H1 (cell line): ENCODE measurements around the gene CPA1. TPM values are rescaled to one million over a fixed set of nuclear protein-coding genes. Genes with fewer than 3 reads are reported as not detected.

Experiments used
- CTCF ChIA-PET: fragments of 300-600 bp; sonication (Branson Sonifier 250); formaldehyde crosslinking; loops from one replicate; lab custom pipeline; 2021; ENCODE audit not compliant: partially characterized antibody; lab: Charles Lee
- POLR2A ChIA-PET: fragments of 300-600 bp; sonication (Branson Sonifier 250); formaldehyde crosslinking; loops from one replicate; lab custom pipeline; 2021; ENCODE audit warnings: inconsistent platforms; ENCODE audit not compliant: partially characterized antibody; lab: Charles Lee
- DNase-seq, 2 experiments: peaks; one replicate each; pipeline versions ENCODE4 v3.0.0 to v3.0.0-alpha.2; 2010 to 2022; ENCODE audit warnings: low spot score in 2 of 2, low read depth in 1 of 2, mixed read lengths in 1 of 2
- FAIRE-seq: peaks from 2 replicates; lab custom pipeline; 2011; peaks lifted over from hg19 to GRCh38; lab: Jason Lieb, UNC
- H2AFZ ChIP-seq: 2 replicates; pipeline ENCODE4 v1.8.1; 2012; ENCODE audit warnings: low read length, inconsistent platforms
- H2AK5ac ChIP-seq: 2 replicates; pipeline ENCODE4 v1.6.1; 2013; ENCODE audit warnings: low read depth, low read length
- H2BK120ac ChIP-seq: replicated peaks from 2 replicates; pipeline ENCODE3; 2013; ENCODE audit warnings: low read depth, low read length, inconsistent platforms
- H2BK12ac ChIP-seq: 2 replicates; pipeline ENCODE4 v1.6.1; 2013; ENCODE audit warnings: low read depth, low read length
- H2BK15ac ChIP-seq: 2 replicates; pipeline ENCODE4 v1.6.1; 2013; ENCODE audit warnings: low read length
- H2BK20ac ChIP-seq: 2 replicates; pipeline ENCODE4 v1.6.1; 2013; ENCODE audit warnings: low read length
- H2BK5ac ChIP-seq: 2 replicates; pipeline ENCODE4 v1.6.1; 2013; ENCODE audit warnings: low read depth, low read length
- H3K14ac ChIP-seq: 2 replicates; pipeline ENCODE4 v1.6.1; 2013; ENCODE audit warnings: inconsistent platforms; ENCODE audit not compliant: insufficient read length
- H3K18ac ChIP-seq: 2 replicates; pipeline ENCODE4 v1.6.1; 2013; ENCODE audit warnings: low read length; ENCODE audit errors: extremely low read depth
- H3K23ac ChIP-seq: 2 replicates; pipeline ENCODE4 v1.6.1; 2013; ENCODE audit warnings: inconsistent platforms; ENCODE audit not compliant: insufficient read length
- H3K23me2 ChIP-seq: 2 replicates; pipeline ENCODE4 v1.6.1; 2013; ENCODE audit warnings: low read depth, low read length
- H3K27ac ChIP-seq: 2 replicates; pipeline ENCODE4 v1.6.1; 2011; ENCODE audit warnings: low read depth, low read length, inconsistent platforms
- H3K27me3 ChIP-seq, 4 experiments: replicated peaks in 1 of 4; 1 replicate in 1 of 4; 2 replicates in 3 of 4; pipeline versions ENCODE4 v1.6.1 to v1.8.1; 2011 to 2013; ENCODE audit warnings: low read length in 3 of 4, mild to moderate bottlenecking in 3 of 4, inconsistent platforms in 2 of 4, mixed read lengths in 2 of 4, moderate library complexity in 1 of 4; ENCODE audit not compliant: control insufficient read depth in 3 of 4, insufficient read depth in 3 of 4; ENCODE audit errors: extremely low read depth in 1 of 4
- H3K36me3 ChIP-seq, 4 experiments: 2 replicates each; pipeline versions ENCODE4 v1.6.1 to v1.8.1; 2011 to 2013; ENCODE audit warnings: mild to moderate bottlenecking in 4 of 4, low read length in 3 of 4, moderate library complexity in 2 of 4, control low read depth in 1 of 4, inconsistent platforms in 1 of 4; ENCODE audit not compliant: insufficient read depth in 4 of 4, control insufficient read depth in 2 of 4
- H3K4ac ChIP-seq: replicated peaks from 2 replicates; pipeline ENCODE3; 2013; ENCODE audit warnings: low read length, low read depth, mixed read lengths, inconsistent platforms; ENCODE audit not compliant: insufficient read length
- H3K4me1 ChIP-seq, 4 experiments: replicated peaks in 1 of 4; 1 replicate in 1 of 4; 2 replicates in 3 of 4; pipeline versions ENCODE4 v1.6.1 to v1.8.1; 2011 to 2013; ENCODE audit warnings: low read length in 3 of 4, inconsistent platforms in 2 of 4, mixed read lengths in 1 of 4; ENCODE audit not compliant: insufficient read depth in 4 of 4, control insufficient read depth in 3 of 4
- H3K4me2 ChIP-seq, 2 experiments: 2 replicates each; pipeline versions ENCODE4 v1.6.1 to v1.8.1; 2011 to 2013; ENCODE audit warnings: low read depth in 2 of 2, low read length in 2 of 2, control low read depth in 1 of 2, inconsistent platforms in 1 of 2, mild to moderate bottlenecking in 1 of 2; ENCODE audit not compliant: insufficient read depth in 1 of 2
- H3K4me3 ChIP-seq, 4 experiments: fragments of 200-600, 300-600 bp in 1 of 4; sonication (generic), shearing (Covaris generic), sonication (Bioruptor Twin) in 1 of 4; 2 replicates each; pipeline versions ENCODE4 v1.5.1 to v1.8.1; 2011 to 2016; ENCODE audit warnings: low read length in 4 of 4, low read depth in 3 of 4, control low read depth in 2 of 4, inconsistent platforms in 2 of 4, mild to moderate bottlenecking in 2 of 4, mixed read lengths in 1 of 4, moderate library complexity in 1 of 4; ENCODE audit not compliant: insufficient read depth in 2 of 4; ENCODE audit errors: extremely low read depth in 1 of 4
- H3K56ac ChIP-seq: replicated peaks from 2 replicates; pipeline ENCODE3; 2013; ENCODE audit warnings: low read depth, mild to moderate bottlenecking, mixed read lengths, low read length, inconsistent platforms; ENCODE audit not compliant: insufficient read length
- H3K79me1 ChIP-seq: 2 replicates; pipeline ENCODE4 v1.6.1; 2013; ENCODE audit warnings: low read depth, low read length, control low read depth
- H3K79me2 ChIP-seq, 2 experiments: 2 replicates each; pipeline versions ENCODE4 v1.6.1 to v1.8.1; 2012 to 2013; ENCODE audit warnings: low read length in 2 of 2, mild to moderate bottlenecking in 2 of 2, inconsistent platforms in 1 of 2; ENCODE audit not compliant: insufficient read depth in 2 of 2, control insufficient read depth in 1 of 2
- H3K9ac ChIP-seq, 4 experiments: replicated peaks in 1 of 4; 1 replicate in 1 of 4; 2 replicates in 3 of 4; pipeline versions ENCODE4 v1.6.1 to v1.8.1; 2011 to 2013; ENCODE audit warnings: low read depth in 3 of 4, low read length in 3 of 4, control low read depth in 2 of 4, mild to moderate bottlenecking in 2 of 4, moderate library complexity in 2 of 4, inconsistent platforms in 1 of 4; ENCODE audit errors: extremely low read depth in 1 of 4
- H3K9me3 ChIP-seq, 2 experiments: 2 replicates each; pipeline versions ENCODE4 v1.6.1 to v1.8.1; 2012 to 2013; ENCODE audit warnings: mild to moderate bottlenecking in 2 of 2, moderate library complexity in 2 of 2, control low read depth in 1 of 2, inconsistent platforms in 1 of 2, low read depth in 1 of 2, low read length in 1 of 2, mixed read lengths in 1 of 2; ENCODE audit not compliant: insufficient read depth in 2 of 2
- H4K20me1 ChIP-seq, 2 experiments: replicated peaks in 1 of 2; 2 replicates each; pipeline versions ENCODE3 to v1.8.1; 2011 to 2013; ENCODE audit warnings: inconsistent platforms in 2 of 2, low read length in 2 of 2, mild to moderate bottlenecking in 1 of 2; ENCODE audit not compliant: insufficient read depth in 2 of 2, control insufficient read depth in 1 of 2
- H4K5ac ChIP-seq: 2 replicates; pipeline ENCODE4 v1.6.1; 2013; ENCODE audit warnings: low read length, low read depth, mixed read lengths, inconsistent platforms; ENCODE audit not compliant: insufficient read length
- H4K8ac ChIP-seq: 2 replicates; pipeline ENCODE4 v1.8.0; 2013; ENCODE audit warnings: mild to moderate bottlenecking, moderate library complexity, low read length, inconsistent platforms; ENCODE audit not compliant: insufficient read depth; ENCODE audit errors: extremely low read depth
- H4K91ac ChIP-seq: replicated peaks from 2 replicates; pipeline ENCODE3; 2013; ENCODE audit warnings: low read length, mixed read lengths, inconsistent platforms; ENCODE audit not compliant: insufficient read length
- BACH1 ChIP-seq: IDR thresholded peaks from 2 replicates; pipeline ENCODE4 v1.6.1; 2012; ENCODE audit warnings: low read length, improper control_type of control experiment
- BRCA1 ChIP-seq: IDR thresholded peaks from 2 replicates; pipeline ENCODE4 v1.6.1; 2012; ENCODE audit warnings: low read depth, low read length, improper control_type of control experiment
- EZH2 ChIP-seq: fragments of 200-600 bp; sonication (generic); IDR thresholded peaks from 2 replicates; pipeline ENCODE4 v1.7.1; 2012; ENCODE audit warnings: low read depth, mild to moderate bottlenecking, moderate library complexity, low read length, inconsistent platforms; ENCODE audit not compliant: severe bottlenecking
- NANOG ChIP-seq: IDR thresholded peaks from 2 replicates; pipeline ENCODE4 v1.6.1; 2011; ENCODE audit warnings: low read length, low read depth, mild to moderate bottlenecking, inconsistent platforms; ENCODE audit not compliant: insufficient read depth, poor library complexity, severe bottlenecking
- PHF8 ChIP-seq: fragments of 200-600 bp; sonication (generic); conservative IDR thresholded peaks from 2 replicates; pipeline ENCODE4 v1.7.1; 2012; ENCODE audit warnings: low read depth, mild to moderate bottlenecking, inconsistent platforms, low read length, moderate library complexity
- RAD21 ChIP-seq, 2 experiments: IDR thresholded peaks in 1 of 2; conservative IDR thresholded peaks in 1 of 2; 2 replicates each; pipeline ENCODE4 v1.6.1; 2011; ENCODE audit warnings: low read depth in 2 of 2, low read length in 2 of 2, improper control_type of control experiment in 1 of 2, inconsistent platforms in 1 of 2, mild to moderate bottlenecking in 1 of 2, moderate library complexity in 1 of 2
- SP1 ChIP-seq: IDR thresholded peaks from 2 replicates; pipeline ENCODE4 v1.6.1; 2011; ENCODE audit warnings: low read depth, low read length
- SP2 ChIP-seq: IDR thresholded peaks from 2 replicates; pipeline ENCODE4 v1.6.1; 2012; ENCODE audit warnings: mild to moderate bottlenecking, low read length, inconsistent platforms
- WGBS, 2 experiments: shearing (Covaris generic) in 1 of 2; methylation state at CpG; one replicate each; pipeline versions ENCODE4 v1.1.6 to v1.1.7; 2013 to 2015; ENCODE audit warnings: low lambda C conversion rate in 2 of 2, mixed read lengths in 2 of 2, inconsistent platforms in 1 of 2, low coverage in 1 of 2, missing lambda C conversion rate in 1 of 2; ENCODE audit not compliant: insufficient replicate concordance in 2 of 2, insufficient coverage in 1 of 2, insufficient read length in 1 of 2; ENCODE audit errors: extremely low coverage in 1 of 2, missing lambda C conversion rate in 1 of 2; 5-methylcytosine and 5-hydroxymethylcytosine counted together
- polyA plus RNA-seq, 7 experiments: library from polyadenylated mRNA; depleted of rRNA in 3 of 7; stranded (reverse) in 5 of 7; unstranded in 2 of 7; fragments of >200 nt in 5 of 7; fragments of 200-250 nt in 2 of 7; gene quantifications; 1 replicate in 5 of 7; 2 replicates in 1 of 7; 4 replicates in 1 of 7; pipeline versions ENCODE4 v1.2.1 to v1.2.3, GENCODE V29; 2011 to 2013; ENCODE audit warnings: missing spikeins in 2 of 7, mixed read lengths in 2 of 7
- total RNA-seq: library from RNA; stranded (reverse); fragmentation: NEBNext Ultra II Directional; extraction: Animal tissue kit (Norgen Biotek cat#: 25700); gene quantifications from 2 replicates; pipeline ENCODE4 v1.2.1, GENCODE V29; 2021
- TF ChIP-seq, protein P1 (sequence below): IDR thresholded peaks from 2 replicates; pipeline ENCODE4 v1.6.1; 2012; ENCODE audit warnings: low read length, inconsistent platforms

The CPA1 gene
- total and polyA plus RNA-seq, 2 of the 8 experiments (the other 6 are each of a cell fraction or from before 2014, with no cell fraction given), result not detected

DNA sequence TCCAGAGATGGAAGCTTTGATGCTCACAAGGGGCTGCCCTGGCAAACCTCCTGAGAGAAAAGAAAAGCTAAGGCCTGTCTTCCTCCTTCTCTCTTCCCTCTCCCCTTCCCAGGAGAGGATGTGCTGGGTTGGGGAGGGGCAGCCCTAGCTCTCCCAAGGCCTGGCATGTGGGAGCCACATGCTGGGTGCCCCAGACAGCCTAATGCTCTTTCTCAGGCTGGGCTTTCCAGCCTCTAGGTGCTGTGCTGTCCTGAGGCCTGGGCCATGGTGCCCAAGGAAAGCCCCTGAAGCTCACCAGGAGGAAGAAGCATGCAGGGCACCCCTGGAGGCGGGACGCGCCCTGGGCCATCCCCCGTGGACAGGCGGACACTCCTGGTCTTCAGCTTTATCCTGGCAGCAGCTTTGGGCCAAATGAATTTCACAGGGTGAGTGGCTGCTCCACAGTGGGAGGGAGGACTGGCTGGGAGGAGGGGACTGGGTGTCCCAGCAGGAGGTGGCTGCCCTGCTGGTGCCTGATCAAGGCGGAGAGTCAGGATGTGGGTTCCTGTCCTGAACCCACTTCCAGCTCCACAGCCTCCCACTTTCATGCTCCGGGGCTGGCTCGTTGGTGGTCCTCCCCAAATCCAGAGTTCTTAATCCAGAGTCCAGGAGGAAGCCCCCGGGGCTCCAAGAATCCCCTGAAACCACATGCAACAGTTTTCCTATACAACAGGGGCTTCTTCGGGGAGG is 34.0 kb upstream of the CPA1 start:
- DNase-seq (no peak), FAIRE-seq (no peak)
- peak overlapping the region; percentile 80; the same call in 1 of the 2 replicates for H2BK20ac ChIP-seq
- no peak overlapping the region for H2AFZ ChIP-seq
- no peak overlapping the region for H3K4ac ChIP-seq
- H4K20me1 ChIP-seq, result no peaks in the 10 kb centered on the region
- H3K4me1 ChIP-seq, result peaks cover 2 to 8% (median 5%) of the 10 kb centered on the region in 4 experiments
- POLR2A ChIA-PET, result interaction anchor here (1.6 kb wide), 1 partner anchor 10 kb away, joined by 3 read pairs; no protein-coding TSS in a partner anchor
- H4K8ac ChIP-seq, result no peak overlapping the region
- H2BK120ac ChIP-seq, result no peak overlapping the region
- peak overlapping the region; percentile 52; the same call in 1 of the 2 replicates for H3K18ac ChIP-seq
- H3K4me2 ChIP-seq, result no peak overlapping the region
- H3K56ac ChIP-seq, result no peak overlapping the region
- peak overlapping the region; percentile 38 for H4K91ac ChIP-seq
- no peaks in the 10 kb centered on the region for H3K36me3 ChIP-seq
- H3K14ac ChIP-seq, result no peak overlapping the region
- H3K4me3 ChIP-seq, result no peak overlapping the region
- CTCF ChIA-PET, result interaction anchor here (0.9 to 3.0 kb wide), 5 partner anchors 9 to 145 kb away, joined by 3 to 12 read pairs (median 3); partner anchors contain the start of gene CPA1
- no peaks in the 10 kb centered on the region for H3K27me3 ChIP-seq
- H2BK5ac ChIP-seq, result 0 out of 2 replicates have a peak overlapping the region, but pooled peaks have one; percentile 35
- H3K79me2 ChIP-seq, result no peaks in the 10 kb centered on the region
- no peaks in the 10 kb centered on the region for H3K23me2 ChIP-seq
- no peak overlapping the region for H4K5ac ChIP-seq
- no peaks in the 10 kb centered on the region for H3K9me3 ChIP-seq
- no peak for TF ChIP-seq NANOG
- no peak for TF ChIP-seq BACH1
- no peak for TF ChIP-seq RAD21 (IDR thresholded peaks at IDR 0.05 in 1 of 2, conservative IDR thresholded peaks at IDR 0.05 in 1 of 2; ENCODE audit: low read depth in 2 of 2, low read length in 2 of 2)
- no peak for TF ChIP-seq SP1
- no peak for TF ChIP-seq SP2
- no peak for TF ChIP-seq PHF8
- TF ChIP-seq, protein P1, sequence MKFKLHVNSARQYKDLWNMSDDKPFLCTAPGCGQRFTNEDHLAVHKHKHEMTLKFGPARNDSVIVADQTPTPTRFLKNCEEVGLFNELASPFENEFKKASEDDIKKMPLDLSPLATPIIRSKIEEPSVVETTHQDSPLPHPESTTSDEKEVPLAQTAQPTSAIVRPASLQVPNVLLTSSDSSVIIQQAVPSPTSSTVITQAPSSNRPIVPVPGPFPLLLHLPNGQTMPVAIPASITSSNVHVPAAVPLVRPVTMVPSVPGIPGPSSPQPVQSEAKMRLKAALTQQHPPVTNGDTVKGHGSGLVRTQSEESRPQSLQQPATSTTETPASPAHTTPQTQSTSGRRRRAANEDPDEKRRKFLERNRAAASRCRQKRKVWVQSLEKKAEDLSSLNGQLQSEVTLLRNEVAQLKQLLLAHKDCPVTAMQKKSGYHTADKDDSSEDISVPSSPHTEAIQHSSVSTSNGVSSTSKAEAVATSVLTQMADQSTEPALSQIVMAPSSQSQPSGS, result no peak
- TF ChIP-seq EZH2, result no peak
- no peak for TF ChIP-seq BRCA1
- no peak overlapping the region for H2BK15ac ChIP-seq
- no peak overlapping the region for H3K27ac ChIP-seq
- H2BK12ac ChIP-seq, result peak overlapping the region; percentile 9; the same call in 1 of the 2 replicates
- no peak overlapping the region for H2AK5ac ChIP-seq
- no peak overlapping the region for H3K23ac ChIP-seq
- WGBS, 2 experiments, result 88% methylated on average over 10 of the region's 10 CpGs; no CpG with 5 or more reads in 1 of the 2 experiments
- no peaks in the 10 kb centered on the region for H3K79me1 ChIP-seq
- no peak overlapping the region for H3K9ac ChIP-seq
